Gastroesophageal sphincter (tissue), 3 donors: Measurements from ENCODE around the gene ADAMTS12.

Experiments
- EP300 ChIP-seq: sonication (generic); formaldehyde crosslinking; IDR thresholded peaks from one replicate; pipeline ENCODE4 v1.6.1; 2017; ENCODE audit warnings: antibody characterized with exemption, mild to moderate bottlenecking
- POLR2A ChIP-seq, 2 donors: fragments of 450-650 bp; IDR thresholded peaks; one replicate each; pipeline ENCODE4 v1.6.1; 2017; ENCODE audit warnings: antibody characterized with exemption in 2 of 2, mild to moderate bottlenecking in 2 of 2, moderate library complexity in 1 of 2
- POLR2AphosphoS5 ChIP-seq: sonication (generic); formaldehyde crosslinking; IDR thresholded peaks from one replicate; pipeline ENCODE4 v1.6.1; 2017; ENCODE audit warnings: antibody characterized with exemption
- TF ChIP-seq, protein P1 (sequence below), 4 experiments: fragments of 200-600 bp in 2 of 4; fragments of 450-650 bp in 2 of 4; sonication (generic) in 1 of 4; IDR thresholded peaks; one replicate each; pipeline ENCODE4 v1.5.1; 2017 to 2019; ENCODE audit warnings: antibody characterized with exemption in 4 of 4, mild to moderate bottlenecking in 2 of 4, moderate library complexity in 2 of 4

DNA sequence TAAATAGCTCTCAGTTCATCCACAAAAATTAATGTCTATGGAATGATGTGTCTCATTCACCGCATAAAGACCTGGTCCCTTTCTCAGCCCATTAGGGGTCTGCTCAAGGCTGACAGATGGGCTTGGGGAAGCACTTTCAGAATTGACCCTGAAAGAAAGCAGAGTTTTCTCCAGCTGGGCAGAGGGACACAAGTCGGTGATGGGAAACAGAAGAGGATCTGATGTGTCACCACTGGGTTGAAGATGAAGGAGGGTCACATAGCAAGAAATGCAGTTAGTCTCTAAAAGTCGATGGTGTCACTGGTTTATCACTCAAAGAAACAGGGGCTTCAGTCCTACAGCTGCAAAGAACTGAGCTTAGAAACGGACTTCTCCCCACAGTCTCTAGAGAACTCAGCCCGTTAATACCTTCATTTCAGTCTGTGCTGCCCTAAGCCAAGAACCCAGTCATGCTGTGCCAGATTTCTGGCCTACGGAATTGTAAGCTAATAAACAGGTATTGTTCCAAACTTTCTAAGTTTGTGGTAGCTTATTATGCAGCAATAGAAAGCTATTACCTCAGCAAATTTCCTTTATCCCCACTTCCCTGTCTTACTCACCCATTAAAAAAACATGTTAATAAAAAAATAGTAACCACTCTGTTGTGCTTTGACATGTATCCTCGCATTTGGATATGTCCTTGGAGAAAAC lies 64.6 kb downstream of the ADAMTS12 start:
- TF ChIP-seq, protein P1, sequence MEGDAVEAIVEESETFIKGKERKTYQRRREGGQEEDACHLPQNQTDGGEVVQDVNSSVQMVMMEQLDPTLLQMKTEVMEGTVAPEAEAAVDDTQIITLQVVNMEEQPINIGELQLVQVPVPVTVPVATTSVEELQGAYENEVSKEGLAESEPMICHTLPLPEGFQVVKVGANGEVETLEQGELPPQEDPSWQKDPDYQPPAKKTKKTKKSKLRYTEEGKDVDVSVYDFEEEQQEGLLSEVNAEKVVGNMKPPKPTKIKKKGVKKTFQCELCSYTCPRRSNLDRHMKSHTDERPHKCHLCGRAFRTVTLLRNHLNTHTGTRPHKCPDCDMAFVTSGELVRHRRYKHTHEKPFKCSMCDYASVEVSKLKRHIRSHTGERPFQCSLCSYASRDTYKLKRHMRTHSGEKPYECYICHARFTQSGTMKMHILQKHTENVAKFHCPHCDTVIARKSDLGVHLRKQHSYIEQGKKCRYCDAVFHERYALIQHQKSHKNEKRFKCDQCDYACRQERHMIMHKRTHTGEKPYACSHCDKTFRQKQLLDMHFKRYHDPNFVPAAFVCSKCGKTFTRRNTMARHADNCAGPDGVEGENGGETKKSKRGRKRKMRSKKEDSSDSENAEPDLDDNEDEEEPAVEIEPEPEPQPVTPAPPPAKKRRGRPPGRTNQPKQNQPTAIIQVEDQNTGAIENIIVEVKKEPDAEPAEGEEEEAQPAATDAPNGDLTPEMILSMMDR (IDR thresholded peaks at IDR 0.05): no peak
- no peak for TF ChIP-seq POLR2AphosphoS5
- TF ChIP-seq POLR2A (IDR thresholded peaks at IDR 0.05): no peak
- TF ChIP-seq EP300: no peak
